Ishikawa (cell line): ENCODE data around the gene RPS6KA4.
A peak's percentile ranks its signal among the peaks of the same experiment; 100 is the strongest.

Experiments
- CEBPB ChIP-seq: IDR thresholded peaks from 2 replicates; pipeline ENCODE4 v1.6.1; 2012
- CREB1 ChIP-seq: IDR thresholded peaks from 2 replicates; pipeline ENCODE4 v1.6.1; 2012; ENCODE audit warnings: low read depth
- EGR1 ChIP-seq: IDR thresholded peaks from 2 replicates; pipeline ENCODE4 v1.6.1; 2012
- EP300 ChIP-seq: IDR thresholded peaks from 2 replicates; pipeline ENCODE4 v1.6.1; 2012; ENCODE audit warnings: borderline replicate concordance
- FOXM1 ChIP-seq: IDR thresholded peaks from 2 replicates; pipeline ENCODE4 v1.6.1; 2012; ENCODE audit warnings: low read depth, borderline replicate concordance
- NFIC ChIP-seq: IDR thresholded peaks from 2 replicates; pipeline ENCODE4 v1.6.1; 2012
- RAD21 ChIP-seq: IDR thresholded peaks from 2 replicates; pipeline ENCODE4 v1.6.1; 2012; ENCODE audit warnings: low read depth
- TAF1 ChIP-seq: IDR thresholded peaks from 2 replicates; pipeline ENCODE4 v1.6.1; 2012; ENCODE audit warnings: low read depth, mild to moderate bottlenecking
- TCF12 ChIP-seq: IDR thresholded peaks from 2 replicates; pipeline ENCODE4 v1.6.1; 2012; ENCODE audit warnings: low read depth
- TEAD4 ChIP-seq: IDR thresholded peaks from 2 replicates; pipeline ENCODE4 v1.6.1; 2012
- YY1 ChIP-seq: IDR thresholded peaks from 2 replicates; pipeline ENCODE4 v1.6.1; 2012; ENCODE audit warnings: low read depth
- ZBTB7A ChIP-seq: IDR thresholded peaks from 2 replicates; pipeline ENCODE4 v1.6.1; 2012; ENCODE audit warnings: low read depth
- TF ChIP-seq, protein P1 (sequence below): IDR thresholded peaks from 2 replicates; pipeline ENCODE4 v1.6.1; 2012
- TF ChIP-seq, protein P2 (sequence below): IDR thresholded peaks from 2 replicates; pipeline ENCODE4 v1.6.1; 2012; ENCODE audit warnings: low read depth, mild to moderate bottlenecking
- TF ChIP-seq, protein P3 (sequence below): IDR thresholded peaks from 2 replicates; pipeline ENCODE4 v1.6.1; 2012

The RPS6KA4 gene

DNA sequence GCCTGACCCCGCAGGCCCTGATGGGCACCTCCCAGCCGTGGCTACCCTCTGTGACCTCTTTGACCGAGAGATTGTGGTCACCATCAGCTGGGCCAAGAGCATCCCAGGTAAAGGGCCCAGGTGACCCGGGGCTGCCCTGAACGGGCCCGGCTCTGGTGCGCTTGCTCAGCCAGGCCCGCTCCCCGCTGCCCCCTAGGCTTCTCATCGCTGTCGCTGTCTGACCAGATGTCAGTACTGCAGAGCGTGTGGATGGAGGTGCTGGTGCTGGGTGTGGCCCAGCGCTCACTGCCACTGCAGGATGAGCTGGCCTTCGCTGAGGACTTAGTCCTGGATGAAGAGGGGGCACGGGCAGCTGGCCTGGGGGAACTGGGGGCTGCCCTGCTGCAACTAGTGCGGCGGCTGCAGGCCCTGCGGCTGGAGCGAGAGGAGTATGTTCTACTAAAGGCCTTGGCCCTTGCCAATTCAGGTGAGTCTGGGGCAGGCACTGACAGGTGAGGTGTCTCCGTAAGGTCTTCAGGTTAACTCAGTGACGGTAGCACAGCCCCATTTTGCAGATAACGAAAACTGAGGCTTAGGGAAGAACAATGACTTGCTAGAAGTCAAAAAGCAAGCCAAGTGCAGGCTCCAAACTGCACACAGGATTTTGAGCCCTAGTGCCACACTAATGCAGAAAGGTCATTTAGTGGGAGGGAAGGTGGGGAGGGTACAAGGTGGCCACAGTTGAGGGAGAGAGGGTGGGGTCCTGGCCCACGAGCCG lies 44.0 kb upstream of the RPS6KA4 start:
- TF ChIP-seq ZBTB7A (no peak), RAD21 (no peak), TEAD4 (no peak), YY1 (no peak), EP300 (no peak), NFIC (no peak), TCF12 (no peak), FOXM1 (no peak), TAF1 (no peak), CREB1 (no peak), CEBPB (no peak), EGR1 (no peak)
- TF ChIP-seq, protein P1, sequence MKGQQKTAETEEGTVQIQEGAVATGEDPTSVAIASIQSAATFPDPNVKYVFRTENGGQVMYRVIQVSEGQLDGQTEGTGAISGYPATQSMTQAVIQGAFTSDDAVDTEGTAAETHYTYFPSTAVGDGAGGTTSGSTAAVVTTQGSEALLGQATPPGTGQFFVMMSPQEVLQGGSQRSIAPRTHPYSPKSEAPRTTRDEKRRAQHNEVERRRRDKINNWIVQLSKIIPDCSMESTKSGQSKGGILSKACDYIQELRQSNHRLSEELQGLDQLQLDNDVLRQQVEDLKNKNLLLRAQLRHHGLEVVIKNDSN: no peak
- TF ChIP-seq, protein P2, sequence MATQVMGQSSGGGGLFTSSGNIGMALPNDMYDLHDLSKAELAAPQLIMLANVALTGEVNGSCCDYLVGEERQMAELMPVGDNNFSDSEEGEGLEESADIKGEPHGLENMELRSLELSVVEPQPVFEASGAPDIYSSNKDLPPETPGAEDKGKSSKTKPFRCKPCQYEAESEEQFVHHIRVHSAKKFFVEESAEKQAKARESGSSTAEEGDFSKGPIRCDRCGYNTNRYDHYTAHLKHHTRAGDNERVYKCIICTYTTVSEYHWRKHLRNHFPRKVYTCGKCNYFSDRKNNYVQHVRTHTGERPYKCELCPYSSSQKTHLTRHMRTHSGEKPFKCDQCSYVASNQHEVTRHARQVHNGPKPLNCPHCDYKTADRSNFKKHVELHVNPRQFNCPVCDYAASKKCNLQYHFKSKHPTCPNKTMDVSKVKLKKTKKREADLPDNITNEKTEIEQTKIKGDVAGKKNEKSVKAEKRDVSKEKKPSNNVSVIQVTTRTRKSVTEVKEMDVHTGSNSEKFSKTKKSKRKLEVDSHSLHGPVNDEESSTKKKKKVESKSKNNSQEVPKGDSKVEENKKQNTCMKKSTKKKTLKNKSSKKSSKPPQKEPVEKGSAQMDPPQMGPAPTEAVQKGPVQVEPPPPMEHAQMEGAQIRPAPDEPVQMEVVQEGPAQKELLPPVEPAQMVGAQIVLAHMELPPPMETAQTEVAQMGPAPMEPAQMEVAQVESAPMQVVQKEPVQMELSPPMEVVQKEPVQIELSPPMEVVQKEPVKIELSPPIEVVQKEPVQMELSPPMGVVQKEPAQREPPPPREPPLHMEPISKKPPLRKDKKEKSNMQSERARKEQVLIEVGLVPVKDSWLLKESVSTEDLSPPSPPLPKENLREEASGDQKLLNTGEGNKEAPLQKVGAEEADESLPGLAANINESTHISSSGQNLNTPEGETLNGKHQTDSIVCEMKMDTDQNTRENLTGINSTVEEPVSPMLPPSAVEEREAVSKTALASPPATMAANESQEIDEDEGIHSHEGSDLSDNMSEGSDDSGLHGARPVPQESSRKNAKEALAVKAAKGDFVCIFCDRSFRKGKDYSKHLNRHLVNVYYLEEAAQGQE: no peak
- TF ChIP-seq, protein P3, sequence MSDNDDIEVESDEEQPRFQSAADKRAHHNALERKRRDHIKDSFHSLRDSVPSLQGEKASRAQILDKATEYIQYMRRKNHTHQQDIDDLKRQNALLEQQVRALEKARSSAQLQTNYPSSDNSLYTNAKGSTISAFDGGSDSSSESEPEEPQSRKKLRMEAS: no peak

DNA sequence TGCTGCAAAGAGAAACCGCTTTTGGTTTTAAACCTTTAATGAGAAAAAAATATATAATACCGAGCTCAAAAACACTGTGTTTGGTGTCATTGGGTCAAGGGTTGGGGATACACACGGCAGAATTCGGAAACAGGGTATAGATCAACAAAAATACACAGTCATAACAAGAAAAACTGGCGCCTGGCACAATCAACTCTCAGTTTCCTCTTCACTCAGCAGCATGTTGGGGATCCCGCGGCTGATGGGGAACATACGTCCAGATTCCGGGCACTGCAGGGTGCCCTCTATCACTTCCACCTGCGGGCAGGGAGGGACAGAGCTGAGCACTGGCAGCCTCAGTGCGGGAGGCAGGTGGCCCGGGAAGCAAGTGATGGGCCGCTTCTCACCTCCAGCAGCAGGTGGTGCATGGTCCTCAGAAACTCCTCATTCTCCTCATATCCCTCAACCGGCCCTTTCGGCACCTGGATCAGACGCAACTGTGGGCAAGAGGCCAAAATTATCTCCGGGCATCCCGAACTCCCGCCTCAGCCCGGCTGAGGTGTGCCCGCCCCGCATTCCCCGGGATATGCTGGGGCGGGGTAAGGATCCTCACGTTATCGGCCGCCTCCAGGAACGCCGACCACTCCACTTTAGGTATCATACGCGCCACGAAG lies 42.2 kb upstream of the RPS6KA4 start:
- TF ChIP-seq RAD21 (0 out of 2 replicates have a peak, but pooled peaks have one; percentile 19), TAF1 (no peak)

DNA sequence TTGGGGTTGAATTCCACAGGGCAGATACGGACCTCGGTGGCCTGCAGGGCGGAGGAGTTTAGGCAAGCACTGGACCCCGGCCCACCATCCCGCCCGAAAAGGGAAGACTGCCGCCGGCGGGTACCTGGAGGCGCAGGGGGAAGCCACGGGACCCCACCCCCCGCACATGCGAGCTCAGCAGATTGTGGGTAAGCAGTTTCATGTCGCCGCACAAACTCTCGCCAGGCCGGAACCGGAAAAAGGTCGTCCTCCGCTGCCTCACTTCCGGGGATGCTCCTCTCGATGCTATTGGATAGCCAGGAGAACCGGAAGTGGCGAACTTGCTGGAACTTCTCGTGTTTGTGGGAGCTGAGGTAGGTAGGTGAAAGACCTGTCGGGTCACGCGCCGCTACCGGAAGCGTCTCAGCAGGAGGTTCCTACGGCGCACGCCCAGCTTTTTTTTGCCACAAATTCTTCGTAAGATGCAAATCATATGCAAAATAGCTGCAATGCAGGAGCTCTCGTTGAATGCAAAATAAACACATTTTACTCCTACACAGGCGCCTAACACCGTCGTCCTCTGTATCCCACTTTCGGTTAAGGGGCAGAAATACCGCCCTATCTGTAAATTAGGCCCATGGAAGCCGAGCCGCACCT lies 41.5 kb upstream of the RPS6KA4 start, which contains the start of gene TRMT112:
Gene TRMT112 (minus strand): TSS at position 235 of the 636 bp plus-strand sequence. CDS start 33 bp downstream, at position 202.
- TF ChIP-seq EP300 (peak; percentile 4; the same call in 1 of the 2 replicates), ZBTB7A (0 out of 2 replicates have a peak, but pooled peaks have one; percentile 58), TAF1 (peak; percentile 88), TCF12 (no peak), FOXM1 (no peak), NFIC (no peak), CEBPB (no peak), TEAD4 (peak; percentile 58), CREB1 (peak; percentile 82), YY1 (peak; percentile 69; the same call in 1 of the 2 replicates), EGR1 (0 out of 2 replicates have a peak, but pooled peaks have one; percentile 5)
- TF ChIP-seq, protein P1: peak; percentile 89
- TF ChIP-seq, protein P3: peak; percentile 56; the same call in 1 of the 2 replicates
- TF ChIP-seq, protein P2: no peak

DNA sequence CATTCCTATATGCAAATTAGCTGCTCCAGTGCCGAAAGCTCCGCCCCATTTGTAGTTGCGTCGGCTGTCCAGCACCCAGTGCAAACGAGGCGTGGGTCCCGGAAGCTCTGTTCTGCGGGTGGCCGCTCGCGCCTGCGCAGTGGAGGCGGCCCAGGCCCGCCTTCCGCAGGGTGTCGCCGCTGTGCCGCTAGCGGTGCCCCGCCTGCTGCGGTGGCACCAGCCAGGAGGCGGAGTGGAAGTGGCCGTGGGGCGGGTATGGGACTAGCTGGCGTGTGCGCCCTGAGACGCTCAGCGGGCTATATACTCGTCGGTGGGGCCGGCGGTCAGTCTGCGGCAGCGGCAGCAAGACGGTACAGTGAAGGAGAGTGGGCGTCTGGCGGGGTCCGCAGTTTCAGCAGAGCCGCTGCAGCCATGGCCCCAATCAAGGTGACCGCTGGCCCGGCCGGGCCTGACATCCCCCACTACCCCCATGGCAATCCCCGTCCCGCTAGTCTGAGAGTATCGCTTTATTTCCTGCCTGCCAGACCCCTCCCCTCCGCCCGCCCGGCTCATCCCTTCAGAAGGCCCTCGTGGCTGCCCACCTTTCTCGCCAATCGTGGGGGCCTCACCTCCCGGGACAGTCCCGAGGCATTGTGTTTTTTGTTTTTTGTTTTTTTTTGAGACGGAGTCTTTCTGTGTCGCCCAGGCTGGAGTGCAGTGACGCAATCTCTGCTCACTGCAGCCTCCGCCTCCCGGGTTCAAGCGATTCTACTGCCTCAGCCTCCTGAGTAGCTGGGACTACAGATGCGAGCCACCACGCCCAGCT lies 40.8 kb upstream of the RPS6KA4 start, which contains the start of gene PRDX5:
Gene PRDX5 (plus strand): TSS at position 161 of the 805 bp plus-strand sequence. CDS start 95 bp downstream, at position 256.
- TF ChIP-seq EGR1: no peak
- peak; percentile 57; the same call in 1 of the 2 replicates for TF ChIP-seq RAD21
- peak; percentile 85 for TF ChIP-seq CEBPB
